Activated T-cell treated with anti-CD3 and anti-CD28 coated beads, Interleukin-2, amount 50 U/mL, for 48 hours (primary cell): ENCODE measurements around the gene DNAAF8.
"Not testable (repeated sequence)": the region's sequence is repeated elsewhere in the genome, so short reads cannot be mapped to it uniquely, and the experiment has no call there.

Source experiments
- DNase-seq, 2 experiments: peaks; one replicate each; pipeline ENCODE4 v3.0.0-alpha.2; 2020

Gene DNAAF8

DNA sequence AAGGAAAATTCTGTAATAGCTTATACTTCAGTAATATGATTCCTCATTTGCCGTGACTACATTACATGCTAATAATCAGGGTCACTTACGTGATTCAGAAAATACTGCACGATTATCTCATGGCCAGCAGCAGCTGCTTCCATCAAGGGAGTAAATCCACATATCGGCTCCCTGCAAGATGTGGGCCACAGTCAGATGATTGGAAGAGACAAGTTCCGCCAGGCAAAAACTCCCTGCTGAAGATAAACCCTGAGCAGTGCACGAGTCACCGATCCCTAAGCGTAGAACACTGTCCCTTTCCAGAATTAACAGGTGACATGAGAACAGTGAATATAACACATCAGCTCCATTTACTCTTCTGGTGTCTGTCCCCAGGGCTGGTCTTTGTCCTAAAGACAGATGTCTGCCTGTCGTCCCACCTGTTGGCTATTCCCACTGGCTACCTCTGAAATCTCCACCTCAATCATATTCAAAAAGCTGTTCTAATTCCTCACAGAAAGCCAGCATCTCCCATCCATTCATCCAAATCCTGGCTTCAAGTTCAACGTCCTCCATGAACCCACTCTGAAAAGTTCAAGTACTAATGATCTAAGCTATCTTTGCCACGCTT is 9.6 kb upstream of the DNAAF8 start:
- DNase-seq: no peak

DNA sequence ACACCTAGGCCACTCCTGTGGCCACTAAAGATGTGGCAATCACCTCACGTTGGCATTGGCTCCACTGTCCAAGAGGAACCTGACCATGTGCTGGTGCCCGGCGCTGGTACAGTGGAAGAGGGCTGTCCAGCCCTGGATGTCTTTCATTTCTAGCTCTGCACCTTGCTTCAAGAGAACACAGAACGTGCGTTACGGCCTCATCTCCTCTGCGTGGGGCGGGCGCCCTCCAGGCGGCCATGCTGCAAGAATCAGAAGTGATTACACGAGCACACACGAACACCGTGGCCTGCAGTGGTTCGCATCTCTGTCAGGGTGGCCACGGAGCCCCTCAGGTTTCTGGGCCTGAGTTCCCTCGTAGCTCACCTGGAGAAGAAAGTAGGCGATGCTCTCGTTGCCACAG is 7.7 kb upstream of the DNAAF8 start:
- no peak for DNase-seq

DNA sequence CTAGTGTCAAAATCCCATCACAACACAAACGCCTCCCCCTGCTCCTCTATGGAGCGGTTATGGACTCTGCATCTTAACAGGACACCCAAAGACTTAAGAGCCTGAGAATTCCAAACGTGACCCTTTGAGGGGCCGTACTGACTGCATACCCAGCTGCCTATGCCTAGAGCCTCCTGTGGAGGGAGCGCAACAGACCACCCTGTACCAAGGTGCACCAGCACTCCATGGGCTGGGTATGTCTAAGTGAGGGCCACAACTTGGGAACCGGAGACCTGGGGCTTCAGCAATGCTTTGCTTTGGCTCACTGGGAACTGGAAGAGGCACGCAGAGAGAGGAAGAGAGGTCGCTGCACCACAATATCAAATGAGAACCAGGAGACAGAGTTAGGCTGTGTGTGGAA is 5.7 kb upstream of the DNAAF8 start:
- DNase-seq: no peak

DNA sequence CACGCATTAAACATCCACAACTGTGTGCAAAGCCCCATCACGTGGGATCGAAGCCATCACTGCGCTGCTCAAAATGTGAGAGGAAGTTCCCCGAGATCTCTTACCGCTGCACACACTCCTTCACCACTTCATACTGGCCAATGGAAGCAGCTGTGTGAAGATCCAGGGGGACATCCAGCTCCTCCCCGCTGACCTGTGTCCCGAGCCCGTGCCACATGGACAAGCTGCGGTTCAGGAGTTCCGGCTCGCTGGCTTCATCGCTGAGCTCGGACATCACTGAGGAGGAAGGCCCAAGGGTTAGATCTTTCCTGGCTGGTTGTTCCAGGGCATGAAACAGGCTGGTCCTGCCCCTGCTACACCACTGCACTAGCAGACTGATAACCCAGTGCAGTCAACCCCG is 4.5 kb upstream of the DNAAF8 start:
- no peak for DNase-seq

DNA sequence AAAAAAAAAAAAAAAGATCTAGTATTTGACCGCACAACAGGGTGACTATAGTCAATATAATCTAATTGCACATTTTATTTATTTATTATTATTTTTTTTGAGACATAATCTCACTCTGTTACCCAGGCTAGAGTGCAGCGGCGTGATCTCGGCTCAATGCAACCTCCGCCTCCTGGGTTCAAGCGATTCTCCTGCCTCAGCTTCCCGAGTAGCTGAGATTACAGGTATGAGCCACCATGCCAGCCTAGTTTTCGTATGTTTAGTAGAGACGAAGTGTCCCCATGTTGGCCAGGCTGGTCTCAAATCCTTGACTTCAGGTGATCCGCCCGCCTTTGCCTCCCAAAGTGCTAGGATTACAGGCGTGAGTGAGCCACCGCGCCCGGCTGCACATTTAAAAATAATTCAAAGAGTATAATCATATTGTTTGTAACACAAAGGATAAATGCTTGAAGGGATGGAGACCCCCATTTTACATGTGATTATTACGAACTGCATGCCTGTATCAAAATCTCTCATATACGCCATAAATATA is 1.1 kb upstream of the DNAAF8 start:
- DNase-seq: peak in 1 of 2 experiments; percentile 27

DNA sequence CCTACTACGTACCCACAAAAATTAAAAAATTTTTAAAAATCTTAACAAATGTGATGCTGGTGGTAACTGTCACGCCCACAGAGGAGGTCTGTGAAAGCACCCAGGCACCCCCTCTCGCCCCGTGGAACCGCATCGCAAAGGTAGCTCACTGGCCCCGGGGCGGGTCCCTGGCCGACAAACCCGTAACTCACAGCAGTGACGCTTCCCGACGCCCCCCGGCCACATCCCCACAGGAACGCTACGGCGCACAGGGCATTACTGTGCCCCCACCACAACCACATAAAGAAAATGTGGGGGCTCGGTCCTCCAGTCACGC is 632 bp upstream of the DNAAF8 start:
- DNase-seq: no peak

DNA sequence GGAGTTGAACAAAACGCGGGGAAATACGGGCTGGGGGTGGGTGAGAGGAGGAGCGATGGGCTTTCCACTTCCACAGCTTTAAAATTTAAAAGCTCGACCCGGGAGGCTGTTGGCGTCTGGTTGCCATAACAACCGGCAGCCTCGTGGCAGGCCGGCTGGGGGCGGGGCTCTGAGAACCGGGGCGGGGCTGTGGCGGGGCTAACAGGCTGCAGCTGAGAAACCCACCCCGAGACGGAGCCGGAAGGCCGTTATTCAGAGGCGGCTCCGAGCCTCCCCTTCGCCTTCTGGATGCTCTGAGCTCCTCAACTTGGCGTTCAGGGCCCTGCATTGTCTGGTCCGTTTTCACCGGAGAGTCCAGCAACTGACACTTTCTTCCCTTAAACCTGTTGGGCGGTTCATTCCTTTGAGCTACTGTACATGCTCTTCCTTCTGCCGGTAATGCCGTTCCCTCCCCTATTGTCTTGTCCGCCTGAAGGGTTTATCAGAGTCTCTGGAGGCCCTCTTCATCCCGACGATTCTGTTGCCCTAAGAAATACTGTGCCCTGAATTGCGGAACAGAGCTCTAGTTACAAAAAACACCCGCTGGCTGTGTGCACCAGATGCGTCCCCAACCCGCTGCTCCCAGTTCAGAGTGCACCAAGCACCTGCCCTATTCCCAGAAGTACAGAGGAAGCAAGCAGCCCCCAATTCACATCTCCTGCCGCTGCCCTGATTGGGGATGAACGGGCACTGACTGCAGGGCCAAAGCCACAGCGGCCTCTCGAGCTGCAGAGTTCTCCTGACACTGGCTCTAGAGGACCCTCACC is 596 bp downstream of the DNAAF8 start:
- peak; percentile 92 to 93 for DNase-seq

DNA sequence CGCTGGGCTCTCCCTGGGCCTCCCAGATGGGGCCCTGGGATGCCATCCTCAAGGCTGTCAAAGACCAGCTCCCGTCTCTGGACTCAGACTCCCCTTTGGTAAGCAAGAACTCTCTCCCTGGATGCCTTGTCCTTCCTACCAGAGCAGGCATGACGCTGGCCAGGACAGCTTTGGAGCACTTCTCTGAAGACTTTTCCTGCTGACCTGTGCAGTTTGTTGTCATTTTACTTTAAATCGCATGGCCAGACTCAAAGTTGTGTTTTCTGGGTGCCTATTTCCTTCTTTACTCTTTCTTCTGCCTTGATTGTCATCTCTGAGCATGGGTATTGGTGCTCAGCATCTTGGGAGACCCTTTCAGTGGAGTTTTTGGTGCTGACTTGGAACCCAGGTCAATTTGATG is 2.2 kb downstream of the DNAAF8 start:
- DNase-seq: no peak

DNA sequence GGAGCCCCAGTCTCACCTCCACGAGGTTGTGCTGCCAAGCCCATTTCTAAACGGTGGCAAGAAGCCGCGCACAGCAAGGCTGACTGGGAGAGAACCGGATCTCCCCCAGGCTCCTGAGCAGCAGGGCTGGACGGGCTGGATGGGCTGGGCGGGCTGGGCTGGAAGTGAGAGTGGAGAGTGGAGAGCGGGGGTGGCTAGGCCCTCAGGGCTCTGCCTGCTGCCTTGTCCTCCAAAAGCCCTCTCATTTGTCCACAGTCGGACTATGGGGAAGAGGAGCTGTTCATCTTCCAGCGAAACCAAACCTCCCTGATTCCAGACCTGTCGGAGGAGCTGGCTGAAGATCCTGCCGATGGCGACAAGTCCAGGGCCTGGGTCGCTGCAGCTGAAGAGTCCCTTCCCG is 3.2 kb downstream of the DNAAF8 start:
- no peak for DNase-seq

DNA sequence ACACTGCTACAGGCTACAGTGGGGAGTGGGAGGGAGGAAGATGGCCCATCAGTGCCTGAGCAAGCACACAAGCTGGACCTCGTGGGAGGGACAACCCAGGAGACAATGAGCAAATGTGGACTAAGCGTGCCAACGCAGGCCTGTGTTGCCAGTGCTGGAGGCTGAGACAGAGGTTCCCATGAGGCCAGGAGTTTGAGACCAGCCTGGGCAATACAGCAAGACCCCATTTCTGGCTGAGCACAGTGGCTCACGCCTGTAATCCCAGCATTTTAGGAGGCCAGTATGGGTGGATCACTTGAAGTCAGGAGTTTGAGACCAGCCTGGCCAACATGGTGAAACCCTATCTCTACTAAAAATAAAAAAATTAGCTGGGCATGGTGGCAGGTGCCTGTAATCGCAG is 4.0 kb downstream of the DNAAF8 start:
- not testable (repeated sequence) for DNase-seq

DNA sequence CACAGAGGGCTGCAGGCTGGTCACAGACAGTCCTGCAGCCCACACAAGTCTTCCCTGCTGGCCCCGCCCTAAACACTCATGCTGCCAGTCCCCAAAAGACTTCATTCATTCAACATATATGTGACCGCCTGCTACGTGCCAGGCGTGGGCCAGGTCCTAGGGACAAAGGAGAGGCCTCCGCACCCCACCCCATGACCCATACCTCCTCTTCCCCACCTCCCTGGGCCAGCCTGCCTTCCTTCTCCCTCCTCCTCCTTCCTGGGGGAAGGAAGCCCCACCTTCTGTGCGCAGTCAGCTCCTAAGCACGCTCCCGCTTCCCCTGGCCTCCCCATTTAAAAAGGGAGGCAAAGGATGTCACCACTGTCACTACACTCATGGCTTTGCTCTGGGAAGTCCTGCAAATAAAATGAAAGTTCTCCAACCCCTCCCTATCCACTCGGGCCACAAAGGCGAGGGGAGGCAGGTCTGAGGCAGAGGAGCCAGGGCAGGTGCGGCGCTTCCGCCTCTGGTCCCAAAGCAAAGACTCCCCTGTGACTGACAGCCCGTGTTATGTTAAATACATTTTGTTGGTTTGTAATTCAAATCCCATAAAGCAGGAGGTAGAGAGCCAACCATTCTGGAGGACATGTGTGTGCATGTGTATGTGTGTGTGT is 9.0 kb downstream of the DNAAF8 start:
- peak in 1 of 2 experiments; percentile 24 for DNase-seq

DNA sequence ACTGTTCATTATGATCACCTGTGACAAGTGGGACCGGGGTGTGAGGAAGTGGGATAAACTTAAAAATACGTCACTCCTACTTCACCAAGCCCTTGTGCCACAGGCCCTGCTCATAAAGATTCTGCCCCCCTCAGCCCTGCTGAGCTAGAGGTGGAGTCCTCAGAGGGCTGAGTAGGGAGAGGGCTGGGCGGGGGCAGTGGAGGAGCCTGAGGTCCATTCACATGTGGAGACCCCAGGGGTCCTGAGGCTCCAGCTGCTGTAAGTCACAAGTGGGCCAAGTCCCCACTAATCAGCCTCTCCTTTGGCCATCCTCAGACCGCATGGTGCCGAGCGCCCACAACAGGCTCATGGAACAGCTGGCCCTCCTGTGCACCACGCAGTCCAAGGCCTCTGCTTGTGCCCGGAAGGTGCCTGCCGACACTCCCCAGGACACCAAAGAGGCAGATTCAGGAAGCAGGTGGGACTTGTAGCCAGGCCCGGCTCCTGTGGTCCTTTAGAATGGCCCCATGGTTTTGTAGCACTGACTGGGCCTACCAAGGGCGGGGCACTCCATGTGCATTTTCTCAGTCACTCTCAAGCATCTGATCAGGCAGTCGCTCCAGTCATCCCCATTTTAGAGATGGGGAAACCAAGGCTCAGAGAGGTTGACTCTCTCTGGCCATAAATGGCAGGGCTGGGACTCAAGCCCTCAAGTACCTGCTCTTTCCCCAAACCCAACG is 10.4 kb downstream of the DNAAF8 start:
- DNase-seq: no peak

DNA sequence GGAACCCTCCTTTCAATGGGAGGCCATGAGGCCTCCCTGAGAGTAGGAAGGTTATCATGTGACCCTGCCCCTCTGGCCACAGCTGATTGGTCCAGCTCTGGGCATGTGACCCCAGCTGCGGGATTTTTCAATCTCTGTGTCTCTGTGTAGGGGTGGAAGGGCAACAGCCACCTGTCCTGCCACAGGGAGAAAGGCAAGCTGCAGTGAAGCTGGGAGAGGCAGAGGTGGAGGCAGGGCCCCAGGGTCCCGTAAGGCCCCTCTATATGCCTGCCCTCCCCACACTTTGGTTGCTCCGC is 10.9 kb downstream of the DNAAF8 start:
- no peak for DNase-seq

DNA sequence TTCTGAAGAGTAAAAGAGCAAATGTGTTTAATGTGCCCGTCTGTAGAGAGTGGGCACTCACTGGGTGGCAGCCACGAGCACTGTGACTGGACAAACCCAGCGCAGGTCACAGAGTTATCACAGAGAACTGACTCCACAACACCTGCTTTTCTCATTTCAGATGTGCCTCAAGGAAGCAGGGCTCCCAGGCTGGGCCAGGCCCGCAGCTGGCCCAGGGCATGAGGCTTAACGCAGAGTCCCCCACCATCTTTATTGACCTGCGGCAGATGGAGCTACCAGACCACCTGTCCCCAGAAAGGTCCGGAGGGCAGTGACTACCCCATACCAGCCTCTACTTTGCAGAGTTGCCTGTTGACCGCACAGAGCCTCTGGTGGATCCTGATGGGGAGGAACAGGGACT is 11.9 kb downstream of the DNAAF8 start:
- no peak for DNase-seq

DNA sequence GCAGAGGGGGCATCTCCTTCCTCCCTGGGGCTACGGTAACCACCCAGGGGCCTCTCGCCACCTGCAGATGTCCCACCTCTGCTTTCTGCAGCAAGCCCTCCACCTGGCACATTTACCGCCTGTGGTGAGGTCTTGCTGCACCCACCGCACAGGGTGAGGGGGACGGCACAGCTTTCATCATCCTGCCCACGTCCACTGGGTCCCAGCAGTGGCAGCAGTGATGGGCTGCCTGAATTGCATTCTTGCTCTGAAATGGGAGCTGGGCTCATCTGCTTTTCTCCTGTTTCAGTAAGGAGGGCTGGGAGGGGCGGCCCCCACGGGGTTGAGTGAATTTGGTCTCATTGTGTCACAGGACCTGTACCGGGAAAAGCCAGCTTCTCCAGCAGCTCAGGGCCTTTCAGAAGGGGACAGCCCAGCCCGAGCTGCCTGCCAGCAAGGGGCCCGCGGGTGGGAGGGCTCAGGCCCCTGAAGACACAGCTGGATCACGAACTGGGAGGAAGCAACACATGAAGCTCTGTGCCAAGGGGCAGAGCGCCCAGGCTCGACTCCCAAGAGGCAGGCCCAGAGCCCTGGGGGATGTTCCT is 12.7 kb downstream of the DNAAF8 start:
- no peak for DNase-seq

DNA sequence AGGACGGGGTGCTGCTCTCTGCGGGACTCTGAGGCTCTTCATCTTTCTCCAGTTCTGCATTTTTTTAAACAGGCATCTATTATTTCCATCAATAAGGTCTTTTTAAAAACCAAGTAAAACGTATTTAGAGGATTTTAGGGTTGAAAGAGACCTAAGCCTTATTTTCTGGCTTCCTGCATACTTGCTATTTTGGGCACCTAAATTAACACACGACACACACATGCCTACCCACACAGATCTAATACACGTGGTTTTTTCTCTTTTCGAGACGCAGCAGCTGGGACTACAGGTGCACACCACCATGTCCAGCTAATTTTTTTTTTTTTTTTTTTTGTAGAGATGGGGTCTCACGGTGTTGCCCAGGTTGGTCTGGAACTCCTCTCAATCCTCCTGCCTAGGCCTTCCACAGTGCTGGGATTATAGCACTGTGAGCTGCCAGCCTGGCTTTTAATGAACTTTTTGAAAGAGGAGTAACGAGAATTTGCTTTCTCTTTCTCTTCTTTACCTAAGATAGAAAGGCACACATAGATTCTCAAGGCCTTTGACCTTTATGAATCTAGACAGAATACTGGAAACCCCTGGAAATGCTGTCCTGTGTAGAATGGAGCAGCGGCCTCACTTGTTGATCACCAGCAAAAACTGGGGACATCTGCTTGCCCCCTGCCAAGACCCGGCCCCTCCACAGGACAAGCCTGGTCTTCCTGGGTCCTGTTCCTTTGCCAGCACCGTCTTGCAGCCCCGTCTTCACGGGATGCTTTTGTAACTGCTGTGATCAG is 13.8 kb downstream of the DNAAF8 start:
- DNase-seq: no peak

DNA sequence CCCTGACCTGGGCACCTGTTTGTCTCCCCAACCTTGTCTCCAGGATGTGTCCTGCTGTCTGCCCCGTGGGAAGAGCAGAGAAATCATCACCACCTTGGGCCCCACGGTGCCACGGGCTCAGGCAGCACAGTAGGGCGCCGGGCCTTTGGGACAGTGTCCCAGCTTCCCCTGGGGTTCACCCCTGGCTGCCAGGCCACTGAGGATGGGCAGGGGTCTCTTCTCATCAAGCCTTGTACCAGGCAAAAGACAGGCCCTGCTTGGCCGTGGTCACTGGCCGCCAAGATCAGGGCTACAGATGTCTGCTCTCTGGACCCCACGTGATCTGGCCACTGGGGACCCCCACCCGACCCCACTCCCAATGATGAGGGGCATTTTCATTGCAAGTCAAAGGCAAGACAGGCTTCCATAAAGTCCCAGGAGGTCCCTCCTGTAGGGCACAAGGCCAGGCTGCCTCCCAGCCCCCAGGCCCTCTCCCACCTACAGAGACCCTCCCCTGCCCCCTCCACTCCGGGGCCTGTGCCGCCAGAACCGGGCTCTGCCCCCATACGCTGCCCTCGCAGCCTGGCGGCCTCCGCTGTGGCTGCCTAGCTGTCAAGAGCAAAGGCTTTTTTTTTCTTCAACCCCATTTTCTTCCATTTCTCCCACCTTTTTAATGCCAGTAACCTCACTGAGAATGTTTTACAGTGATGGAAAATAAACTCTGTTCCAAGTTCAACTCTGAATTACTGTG is 14.5 kb downstream of the DNAAF8 start:
- DNase-seq: no peak

DNA sequence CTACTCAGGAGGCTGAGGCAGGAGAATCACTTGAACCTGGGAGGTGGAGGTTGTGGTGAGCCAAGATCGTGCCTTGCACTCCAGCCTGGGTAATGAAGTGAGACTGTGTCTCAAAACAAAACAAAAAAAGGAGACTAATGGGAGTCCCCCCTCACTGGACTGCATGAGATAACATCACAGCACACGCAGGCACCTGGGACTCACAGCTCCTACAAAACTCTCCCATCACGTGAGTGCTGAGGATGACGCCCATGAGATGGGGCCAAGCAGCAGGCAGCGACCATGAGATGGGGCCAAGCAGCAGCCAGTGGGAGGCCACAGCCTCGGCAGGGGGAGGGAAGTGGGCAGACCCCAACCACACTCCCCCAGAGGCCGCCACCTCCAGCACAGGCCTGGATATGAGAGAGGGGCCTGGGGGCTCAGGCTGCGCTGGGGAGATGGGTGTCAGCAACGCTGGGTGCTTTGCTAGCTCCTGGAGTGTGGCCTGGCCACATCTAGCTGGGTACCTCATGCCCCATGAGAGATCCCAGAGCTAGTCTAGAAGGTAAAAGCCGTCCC is 15.4 kb downstream of the DNAAF8 start:
- DNase-seq: no peak

DNA sequence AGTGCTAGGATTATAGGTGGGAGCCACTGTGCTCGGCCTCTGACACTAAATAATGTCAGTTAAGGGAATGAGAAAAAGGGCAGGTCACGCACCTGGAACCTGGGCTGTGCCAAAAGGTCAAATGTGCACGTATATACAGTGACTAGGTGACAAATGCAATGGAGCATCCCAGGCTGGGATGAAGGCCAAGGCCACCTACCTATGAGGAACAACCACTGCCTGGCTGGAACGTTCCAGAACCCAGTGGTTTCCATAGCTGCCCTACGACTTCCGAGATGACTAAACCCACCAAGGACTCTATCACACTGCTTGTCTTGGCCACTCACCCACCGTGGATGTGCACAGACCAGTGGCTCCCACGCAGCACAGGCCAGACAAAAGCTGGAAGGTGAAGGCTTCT is 16.6 kb downstream of the DNAAF8 start:
- no peak for DNase-seq

DNA sequence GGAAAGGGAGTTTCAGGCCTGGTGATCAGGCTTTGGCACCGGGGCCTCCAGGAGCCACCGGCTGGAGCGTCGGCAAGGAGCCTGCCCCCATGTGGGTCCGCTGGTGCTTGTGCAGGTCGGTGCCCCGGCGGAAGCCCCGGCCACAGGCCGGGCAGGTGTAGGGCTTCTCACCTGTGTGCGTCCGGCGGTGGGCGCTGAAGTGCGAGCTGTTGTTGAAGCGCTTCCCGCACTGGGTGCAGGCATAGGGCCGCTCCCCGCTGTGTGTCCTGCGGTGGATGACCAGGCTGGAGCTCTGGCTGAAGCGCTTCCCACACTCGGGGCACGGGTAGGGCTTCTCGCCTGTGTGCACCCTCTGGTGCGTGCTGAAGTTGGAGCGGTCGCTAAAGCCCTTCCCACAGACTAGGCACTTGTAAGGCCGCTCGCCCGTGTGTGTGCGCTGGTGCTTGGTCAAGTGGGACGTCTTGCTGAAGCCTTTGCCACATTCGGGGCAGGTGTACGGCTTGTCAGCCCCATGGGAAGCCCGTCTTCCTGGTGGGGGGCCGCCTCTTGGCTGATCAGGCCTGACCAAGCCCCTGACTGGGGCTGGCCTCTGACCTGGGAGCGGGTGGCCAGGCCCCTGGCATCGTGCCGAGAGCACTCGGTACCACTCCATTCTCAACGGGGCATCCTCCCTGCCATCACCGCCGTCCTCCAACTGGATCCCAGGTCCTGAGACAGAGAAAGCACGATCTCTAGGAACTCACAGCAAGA is 18.2 kb downstream of the DNAAF8 start:
- DNase-seq: no peak

DNA sequence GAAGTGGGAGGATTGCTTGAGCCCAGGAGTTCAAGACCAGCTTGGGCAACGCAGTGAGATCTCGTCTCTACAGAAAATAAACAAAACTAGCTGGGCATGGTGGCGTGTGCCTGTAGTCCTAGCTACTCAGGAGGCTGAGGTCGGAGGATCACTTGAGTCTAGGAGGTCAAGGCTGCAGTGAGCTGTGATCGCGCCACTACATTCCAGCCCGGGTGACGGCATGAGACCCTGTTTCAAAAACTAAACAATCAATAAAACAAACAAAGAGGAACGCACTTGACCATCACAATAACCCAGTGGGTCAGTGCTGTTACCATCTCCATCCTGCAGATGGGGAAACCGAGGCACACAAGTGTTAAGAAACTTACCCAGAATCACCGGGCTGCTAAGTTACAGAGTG is 18.9 kb downstream of the DNAAF8 start:
- DNase-seq: no peak
